Activated naive CD8-positive, alpha-beta T cell treated with anti-CD3 and anti-CD28 coated beads, Interleukin-2, amount 50 U/mL, for 24 hours (primary cell): ENCODE results near the gene UBA3.

Experiments used
- ATAC-seq: fragments of 150-1000 bp; cut with Tn5 transposase; one replicate; pipeline ENCODE4 v1.10.0; 2021
- DNase-seq: peaks from one replicate; pipeline ENCODE4 v3.0.0; 2021
- H3K27ac Mint-ChIP-seq: one replicate; pipeline ENCODE4 v1.8.0; 2021; ENCODE audit warnings: mild to moderate bottlenecking, mixed read lengths
- H3K27me3 Mint-ChIP-seq: one replicate; pipeline ENCODE4 v1.8.0; 2021; ENCODE audit warnings: mixed read lengths
- H3K36me3 Mint-ChIP-seq: one replicate; pipeline ENCODE4 v1.8.0; 2021; ENCODE audit warnings: low read depth, mixed read lengths
- H3K4me1 Mint-ChIP-seq: one replicate; pipeline ENCODE4 v1.8.0; 2021; ENCODE audit warnings: mixed read lengths
- H3K4me3 Mint-ChIP-seq: one replicate; pipeline ENCODE4 v1.8.0; 2021; ENCODE audit warnings: mild to moderate bottlenecking, moderate library complexity, mixed read lengths
- H3K9me3 Mint-ChIP-seq: one replicate; pipeline ENCODE4 v1.8.0; 2021; ENCODE audit warnings: mixed read lengths

Gene UBA3

DNA sequence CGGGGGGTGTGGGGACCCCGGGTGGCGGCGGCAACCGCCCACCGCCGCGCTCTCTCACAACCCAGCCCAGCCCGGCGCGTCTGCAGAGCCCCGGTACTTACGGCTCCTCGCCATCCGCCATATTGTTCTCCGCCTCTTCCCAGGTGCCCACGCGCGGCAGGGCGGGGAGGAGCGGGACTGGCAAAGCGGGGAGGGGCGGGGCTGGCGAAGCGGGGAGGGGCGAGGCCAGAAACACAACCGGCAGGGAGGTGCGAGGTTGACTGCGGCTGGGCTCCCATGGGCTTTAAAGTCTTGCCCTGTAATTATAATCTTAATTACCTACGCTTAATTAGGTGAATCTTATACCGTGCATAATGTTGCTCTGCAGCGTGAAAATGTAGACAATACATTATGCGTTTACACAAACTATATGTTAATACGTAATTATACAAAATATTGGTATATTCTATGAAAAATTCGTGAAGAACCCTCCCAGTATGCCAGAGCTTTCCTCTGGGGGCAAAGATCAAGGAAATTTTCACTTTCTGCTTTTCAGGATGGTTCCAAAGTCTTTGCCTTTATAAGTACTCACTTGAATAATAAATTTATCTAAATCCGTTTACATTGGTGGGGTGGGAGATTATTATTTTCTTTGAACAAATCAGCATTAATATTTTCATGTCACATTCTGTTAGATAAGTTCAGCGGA is at the start of gene UBA3:
UBA3 (minus strand) TSS at position 133 of the 688 bp plus-strand sequence; CDS start at position 121, 12 bp downstream.
- no peaks in the 10 kb centered on the region for H3K27me3 Mint-ChIP-seq
- H3K36me3 Mint-ChIP-seq: peaks cover 19% of the 10 kb centered on the region

DNA sequence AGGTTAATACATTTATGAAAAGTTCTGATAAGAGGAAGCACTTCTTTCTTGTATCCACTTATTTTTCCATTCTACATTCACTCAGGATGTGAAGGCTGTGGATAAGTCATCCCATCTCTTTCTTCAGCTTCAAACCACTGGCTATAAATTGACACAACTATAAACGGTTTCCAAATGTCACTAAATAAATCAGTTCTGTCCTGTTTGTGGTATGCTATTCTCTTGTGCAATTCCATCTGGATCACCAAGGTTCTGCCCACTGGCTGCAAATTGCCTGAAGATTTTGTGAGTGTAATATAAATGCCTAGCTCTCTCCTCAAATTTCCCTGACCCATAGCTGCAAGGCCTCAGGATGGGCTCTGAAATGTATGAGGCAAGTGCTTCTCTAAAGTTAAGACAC is 49.4 kb upstream of the UBA3 start:
- Mint-ChIP-seq H3K4me3 (no peak overlapping the region), H3K36me3 (no peaks in the 10 kb centered on the region), H3K27me3 (no peaks in the 10 kb centered on the region), H3K4me1 (no peaks in the 10 kb centered on the region), H3K9me3 (no peaks in the 10 kb centered on the region), H3K27ac (no peak overlapping the region)
- no peak for ATAC-seq
- DNase-seq: no peak

More for the DNA sequence above, at the start of gene UBA3:
- peak within 1 kb of the TSS; percentile 99 for H3K27ac Mint-ChIP-seq
- ATAC-seq: peak; percentile 46
- peaks cover 72% of the 10 kb centered on the region for H3K4me1 Mint-ChIP-seq
- DNase-seq: peak; percentile 93
- no peaks in the 10 kb centered on the region for H3K9me3 Mint-ChIP-seq
- H3K4me3 Mint-ChIP-seq: peak within 1 kb of the TSS; percentile 93

DNA sequence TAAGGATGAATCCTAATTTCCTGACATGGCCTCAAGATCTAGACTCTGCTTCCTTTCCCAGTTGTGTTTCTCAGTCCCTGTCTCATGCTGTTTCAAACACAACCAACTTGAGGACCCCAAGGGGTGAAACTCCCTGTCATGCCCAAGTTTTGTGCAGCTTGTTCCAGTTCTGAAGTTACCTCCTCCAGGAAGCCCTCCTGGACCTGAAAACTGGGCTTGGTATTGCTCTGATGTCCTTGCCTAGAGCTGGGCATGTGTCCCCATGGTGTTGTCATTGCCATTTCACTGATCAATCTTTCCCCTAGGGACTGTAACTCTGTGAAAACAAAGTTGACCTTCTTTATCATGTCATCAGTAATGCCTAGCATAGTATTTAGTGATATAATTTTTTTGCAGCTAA is 48.3 kb upstream of the UBA3 start:
- no peak overlapping the region for H3K4me3 Mint-ChIP-seq
- H3K27me3 Mint-ChIP-seq: no peaks in the 10 kb centered on the region
- DNase-seq: no peak
- H3K36me3 Mint-ChIP-seq: no peaks in the 10 kb centered on the region
- no peaks in the 10 kb centered on the region for H3K9me3 Mint-ChIP-seq
- no peak for ATAC-seq
- H3K27ac Mint-ChIP-seq: no peak overlapping the region
- no peaks in the 10 kb centered on the region for H3K4me1 Mint-ChIP-seq

DNA sequence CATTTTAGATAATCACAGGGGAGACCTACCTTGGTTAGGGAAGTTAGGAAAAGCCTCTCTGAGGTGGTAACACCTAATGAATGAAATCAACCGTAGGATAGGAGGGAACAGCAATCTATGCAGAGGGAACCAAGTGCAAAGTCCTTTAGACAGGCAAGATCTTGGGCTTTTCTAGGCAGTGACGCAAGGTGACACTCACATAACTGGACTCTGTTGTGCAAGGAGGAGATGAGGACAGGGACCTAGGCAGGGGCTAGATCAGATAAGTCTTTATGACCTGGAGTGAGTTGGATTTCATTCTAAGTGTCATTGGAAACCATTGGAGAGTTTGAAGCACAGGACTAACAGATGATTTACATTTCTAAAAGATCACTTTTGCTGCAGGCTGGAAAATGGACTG is 46.8 kb upstream of the UBA3 start:
- H3K36me3 Mint-ChIP-seq: no peaks in the 10 kb centered on the region
- no peak overlapping the region for H3K27ac Mint-ChIP-seq
- ATAC-seq: no peak

DNA sequence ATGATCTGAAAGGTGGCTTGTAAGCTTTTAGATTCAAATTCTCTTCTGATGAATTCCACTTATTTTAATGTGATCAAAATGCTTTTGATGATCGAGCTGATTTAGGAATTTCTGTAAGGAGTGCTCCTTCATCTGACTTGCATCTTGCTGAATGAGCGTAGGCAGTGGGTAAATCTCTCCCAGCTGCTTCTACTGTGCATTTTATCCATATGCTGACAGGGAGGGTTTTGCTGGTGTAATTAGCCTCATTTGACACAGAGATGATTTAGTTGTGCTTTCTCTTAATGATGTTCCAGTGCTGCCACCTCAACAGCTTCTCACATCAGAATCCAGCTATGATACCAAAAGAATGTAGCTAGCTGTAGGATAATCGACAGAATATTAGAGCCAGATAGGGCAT is 46.1 kb upstream of the UBA3 start:
- ATAC-seq (no peak), DNase-seq (no peak)
- no peak overlapping the region for H3K27ac Mint-ChIP-seq

More for the DNA sequence above, 46.8 kb upstream of the UBA3 start:
- no peak for DNase-seq
- no peak overlapping the region for H3K4me3 Mint-ChIP-seq
- H3K4me1 Mint-ChIP-seq: no peaks in the 10 kb centered on the region
- no peaks in the 10 kb centered on the region for H3K27me3 Mint-ChIP-seq
- H3K9me3 Mint-ChIP-seq: no peaks in the 10 kb centered on the region

DNA sequence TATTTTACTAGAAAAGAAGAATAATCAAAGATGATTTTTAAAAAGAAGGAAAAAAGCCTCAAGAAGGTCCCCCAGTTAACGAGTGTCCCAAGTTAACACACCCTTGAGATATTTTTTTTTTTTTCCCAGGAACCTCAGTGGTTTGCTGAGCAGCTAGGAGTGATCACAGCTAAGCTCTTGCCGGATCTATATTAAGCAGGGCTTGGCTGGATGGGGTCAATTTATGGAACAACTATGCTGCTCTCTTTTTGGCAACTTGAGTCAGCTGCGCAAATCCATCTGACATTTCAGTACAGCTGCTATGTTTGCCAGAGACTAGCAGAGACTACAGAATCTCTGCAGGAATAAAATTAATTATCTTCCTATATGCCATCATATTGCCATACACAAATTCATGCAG is 42.2 kb upstream of the UBA3 start, which contains the start of gene LMOD3:
LMOD3 (minus strand) TSS at position 193 of the 400 bp plus-strand sequence. CDS start 209 bp downstream, outside the sequence.
- H3K27ac Mint-ChIP-seq: no peak within 1 kb of the TSS
- ATAC-seq (no peak), DNase-seq (no peak)
- H3K4me1 Mint-ChIP-seq: peaks cover 2% of the 10 kb centered on the region
- H3K4me3 Mint-ChIP-seq: no peak within 1 kb of the TSS
- no peaks in the 10 kb centered on the region for H3K27me3 Mint-ChIP-seq
- no peaks in the 10 kb centered on the region for H3K9me3 Mint-ChIP-seq
- H3K36me3 Mint-ChIP-seq: no peaks in the 10 kb centered on the region

More for the DNA sequence above, 46.1 kb upstream of the UBA3 start:
- Mint-ChIP-seq H3K4me3 (no peak overlapping the region), H3K36me3 (no peaks in the 10 kb centered on the region), H3K4me1 (no peaks in the 10 kb centered on the region), H3K27me3 (no peaks in the 10 kb centered on the region), H3K9me3 (no peaks in the 10 kb centered on the region)

DNA sequence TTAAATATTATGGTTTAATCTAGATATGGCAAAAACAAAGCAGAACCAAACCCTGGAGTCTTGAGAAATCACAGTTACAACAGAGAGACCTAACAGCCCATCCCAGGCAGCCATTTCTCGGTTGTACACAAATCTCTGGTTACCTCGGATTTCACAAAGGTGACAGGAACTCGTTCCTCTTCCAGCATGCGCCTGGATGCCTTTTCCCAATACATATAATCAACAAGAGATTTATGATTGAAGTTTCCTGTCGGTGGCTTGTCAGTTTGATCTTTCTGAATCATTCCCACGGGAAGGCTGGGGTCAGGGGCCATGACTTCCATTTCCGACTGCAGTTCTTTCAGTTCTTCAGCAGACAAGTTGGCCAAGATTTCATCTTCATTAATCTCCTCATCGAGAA is 41.8 kb upstream of the UBA3 start:
- Mint-ChIP-seq H3K36me3 (no peaks in the 10 kb centered on the region), H3K4me1 (peaks cover 2% of the 10 kb centered on the region), H3K9me3 (no peaks in the 10 kb centered on the region), H3K27me3 (no peaks in the 10 kb centered on the region), H3K27ac (no peak overlapping the region), H3K4me3 (no peak overlapping the region)
- DNase-seq: no peak
- no peak for ATAC-seq

DNA sequence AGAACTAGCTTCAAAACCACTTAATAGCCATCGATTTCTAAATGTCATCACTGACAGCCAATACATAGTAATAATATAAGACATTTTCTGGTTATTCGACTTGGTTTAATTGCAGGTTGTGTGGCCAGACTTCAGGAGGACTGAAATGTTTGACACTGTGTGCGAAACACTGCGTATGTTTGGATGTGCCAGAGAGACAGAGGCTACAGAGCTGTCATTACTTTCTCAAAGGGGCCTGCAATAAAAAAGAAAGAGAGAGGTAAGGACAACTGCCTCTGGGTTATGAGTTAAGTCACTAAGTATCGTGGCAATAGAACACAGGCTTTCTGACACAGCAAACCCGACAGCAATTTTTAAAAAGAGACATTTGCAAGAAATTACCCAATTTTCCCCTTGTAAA is 41.3 kb upstream of the UBA3 start:
- Mint-ChIP-seq H3K4me3 (no peak overlapping the region), H3K4me1 (peaks cover 2% of the 10 kb centered on the region), H3K27ac (no peak overlapping the region), H3K9me3 (no peaks in the 10 kb centered on the region), H3K36me3 (no peaks in the 10 kb centered on the region), H3K27me3 (no peaks in the 10 kb centered on the region)
- DNase-seq (no peak), ATAC-seq (no peak)

DNA sequence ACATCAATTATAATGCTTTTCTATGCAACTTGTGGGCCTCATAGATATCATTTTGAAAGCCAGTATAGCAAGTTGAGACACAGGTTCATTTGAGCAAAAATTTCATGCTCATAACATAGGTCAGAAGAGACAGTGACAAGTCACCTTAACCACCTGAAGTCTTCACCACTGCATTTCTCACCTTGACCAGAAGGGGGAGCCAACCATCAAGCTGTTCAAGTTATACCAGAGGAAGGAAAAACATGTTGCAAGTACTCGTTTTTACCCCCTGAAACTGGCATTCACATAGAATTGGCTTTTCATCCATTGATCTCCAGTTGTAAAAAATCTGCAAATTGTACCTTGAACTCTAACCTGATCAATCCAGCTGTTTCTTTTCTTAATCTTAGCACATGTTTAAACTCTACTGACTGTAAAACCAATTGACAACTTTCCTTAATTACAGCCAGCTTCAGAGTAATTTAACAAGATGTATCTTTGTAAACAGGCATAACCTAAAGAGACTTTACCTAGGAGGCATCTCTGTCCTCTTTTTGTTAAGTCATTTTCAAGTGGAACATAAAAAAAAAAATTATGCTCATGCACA is 40.8 kb upstream of the UBA3 start:
- peak; percentile 81 for DNase-seq
- H3K27ac Mint-ChIP-seq: no peak overlapping the region
- no peaks in the 10 kb centered on the region for H3K27me3 Mint-ChIP-seq
- peak; percentile 84 for ATAC-seq
- no peaks in the 10 kb centered on the region for H3K9me3 Mint-ChIP-seq
- H3K4me3 Mint-ChIP-seq: no peak overlapping the region
- H3K36me3 Mint-ChIP-seq: no peaks in the 10 kb centered on the region
- H3K4me1 Mint-ChIP-seq: peaks cover 2% of the 10 kb centered on the region

DNA sequence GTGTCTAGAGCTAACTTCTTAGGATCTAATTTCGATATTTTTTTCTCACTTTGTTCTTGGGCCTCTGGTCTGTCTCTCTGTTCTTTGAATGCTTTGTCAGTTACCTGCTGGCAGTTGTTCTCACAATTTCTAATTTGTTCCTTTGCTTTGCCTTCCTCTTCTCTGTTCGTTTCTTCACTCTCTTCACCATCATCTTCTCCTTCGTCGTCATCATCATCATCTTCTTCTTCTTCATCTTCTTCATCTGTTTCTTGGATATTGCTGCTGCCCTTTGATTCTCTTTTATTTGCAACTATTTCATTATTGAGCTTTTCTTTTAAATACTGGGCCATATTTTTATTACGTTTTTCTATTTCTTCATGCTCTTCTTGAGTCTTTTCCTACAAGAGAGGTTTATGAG is 39.5 kb upstream of the UBA3 start:
- H3K27ac Mint-ChIP-seq: no peak overlapping the region
- H3K27me3 Mint-ChIP-seq: no peaks in the 10 kb centered on the region
- DNase-seq (no peak), ATAC-seq (no peak)
- H3K4me1 Mint-ChIP-seq: peaks cover 4% of the 10 kb centered on the region
- no peaks in the 10 kb centered on the region for H3K36me3 Mint-ChIP-seq
- no peaks in the 10 kb centered on the region for H3K9me3 Mint-ChIP-seq
- H3K4me3 Mint-ChIP-seq: no peak overlapping the region

DNA sequence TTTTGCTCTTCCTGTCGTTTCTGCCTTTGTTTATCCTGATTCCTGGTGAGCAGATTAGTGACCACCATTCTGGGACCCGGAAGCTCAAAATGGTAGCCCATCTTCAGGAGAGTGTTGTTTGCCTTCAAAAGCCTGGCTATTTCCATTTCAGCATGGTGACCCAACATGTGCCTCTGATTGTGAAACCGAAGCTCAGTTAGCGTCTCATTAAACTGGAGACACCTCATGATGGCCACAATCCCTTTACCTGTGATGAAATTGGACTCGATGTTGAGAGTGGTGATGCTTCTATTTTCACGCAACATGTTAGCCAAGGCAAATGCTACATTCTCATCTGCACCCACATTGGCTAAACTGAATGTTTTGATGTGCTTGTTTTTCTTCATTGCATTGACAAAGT is 39.0 kb upstream of the UBA3 start:
- DNase-seq (no peak), ATAC-seq (no peak)
- H3K27ac Mint-ChIP-seq: no peak overlapping the region
- no peaks in the 10 kb centered on the region for H3K9me3 Mint-ChIP-seq
- H3K27me3 Mint-ChIP-seq: no peaks in the 10 kb centered on the region
- H3K4me1 Mint-ChIP-seq: peaks cover 7% of the 10 kb centered on the region
- no peaks in the 10 kb centered on the region for H3K36me3 Mint-ChIP-seq
- no peak overlapping the region for H3K4me3 Mint-ChIP-seq

DNA sequence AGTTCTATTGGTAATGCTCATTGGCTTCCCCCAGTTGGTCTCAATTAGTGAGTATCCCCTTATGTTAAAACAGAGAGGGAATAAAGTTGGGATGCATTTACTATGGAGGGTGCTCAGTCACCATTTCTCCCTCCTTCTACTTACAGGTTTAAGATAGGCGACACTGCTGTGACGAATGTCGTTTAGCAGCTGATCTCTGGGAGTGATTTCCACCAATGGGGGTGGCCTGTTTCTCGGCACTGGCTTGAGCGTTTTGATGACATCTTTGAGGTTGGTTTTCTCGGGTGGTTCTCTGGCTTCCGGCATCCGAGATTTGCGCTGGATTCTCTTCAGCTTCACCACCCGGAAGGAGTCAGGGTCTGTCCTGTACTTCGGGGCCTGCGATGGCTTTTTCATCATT is 38.4 kb upstream of the UBA3 start:
- no peak for DNase-seq
- Mint-ChIP-seq H3K27ac (no peak overlapping the region), H3K4me1 (peaks cover 12% of the 10 kb centered on the region)

DNA sequence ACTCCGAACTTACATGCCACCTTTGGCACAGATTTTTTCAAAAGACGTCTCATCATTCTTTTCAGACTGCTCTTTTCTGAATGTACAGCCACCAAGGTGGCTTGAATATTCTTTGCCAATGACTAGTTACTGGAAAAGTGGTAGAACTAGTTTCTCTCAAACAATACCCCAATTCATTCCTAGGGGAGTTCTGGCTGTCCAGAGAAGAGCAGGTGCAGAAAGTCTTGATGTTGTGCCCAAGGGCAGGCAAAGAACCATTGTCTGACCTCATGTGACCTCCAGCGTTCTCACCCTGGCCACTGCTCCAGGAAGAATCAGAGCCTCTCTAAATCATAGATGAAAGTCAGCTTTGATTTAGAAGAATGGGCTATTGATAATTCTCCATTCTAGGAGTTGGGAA is 36.7 kb upstream of the UBA3 start:
- ATAC-seq: no peak

More for the DNA sequence above, 38.4 kb upstream of the UBA3 start:
- no peak overlapping the region for H3K4me3 Mint-ChIP-seq
- H3K27me3 Mint-ChIP-seq: no peaks in the 10 kb centered on the region
- no peak for ATAC-seq
- no peaks in the 10 kb centered on the region for H3K36me3 Mint-ChIP-seq
- H3K9me3 Mint-ChIP-seq: no peaks in the 10 kb centered on the region

DNA sequence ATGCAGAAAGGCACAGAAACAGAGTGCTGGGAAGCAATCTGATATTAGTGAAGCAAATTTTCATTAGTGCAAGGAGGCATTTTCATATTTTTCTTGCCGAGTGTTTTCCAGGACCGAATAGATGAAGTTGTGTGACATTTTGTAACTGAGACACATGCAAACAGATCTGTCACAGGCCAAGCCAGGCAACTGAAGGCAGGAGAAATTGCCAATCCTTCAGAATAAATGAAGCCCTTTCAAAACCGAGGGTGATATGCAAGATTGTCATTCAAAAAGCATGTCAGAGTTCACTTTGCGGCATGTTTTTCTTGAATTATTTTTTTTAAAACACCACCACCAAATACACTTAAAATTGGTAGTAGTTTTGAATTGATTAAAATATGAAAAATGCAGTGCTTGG is 36.0 kb upstream of the UBA3 start:
- Mint-ChIP-seq H3K27ac (no peak overlapping the region), H3K9me3 (no peaks in the 10 kb centered on the region), H3K27me3 (no peaks in the 10 kb centered on the region), H3K4me1 (peaks cover 25% of the 10 kb centered on the region), H3K36me3 (no peaks in the 10 kb centered on the region), H3K4me3 (no peak overlapping the region)
- DNase-seq (no peak), ATAC-seq (no peak)

More for the DNA sequence above, 36.7 kb upstream of the UBA3 start:
- no peak for DNase-seq
- peaks cover 25% of the 10 kb centered on the region for H3K4me1 Mint-ChIP-seq
- no peaks in the 10 kb centered on the region for H3K27me3 Mint-ChIP-seq
- H3K4me3 Mint-ChIP-seq: no peak overlapping the region
- H3K27ac Mint-ChIP-seq: no peak overlapping the region
- H3K9me3 Mint-ChIP-seq: no peaks in the 10 kb centered on the region
- H3K36me3 Mint-ChIP-seq: no peaks in the 10 kb centered on the region

DNA sequence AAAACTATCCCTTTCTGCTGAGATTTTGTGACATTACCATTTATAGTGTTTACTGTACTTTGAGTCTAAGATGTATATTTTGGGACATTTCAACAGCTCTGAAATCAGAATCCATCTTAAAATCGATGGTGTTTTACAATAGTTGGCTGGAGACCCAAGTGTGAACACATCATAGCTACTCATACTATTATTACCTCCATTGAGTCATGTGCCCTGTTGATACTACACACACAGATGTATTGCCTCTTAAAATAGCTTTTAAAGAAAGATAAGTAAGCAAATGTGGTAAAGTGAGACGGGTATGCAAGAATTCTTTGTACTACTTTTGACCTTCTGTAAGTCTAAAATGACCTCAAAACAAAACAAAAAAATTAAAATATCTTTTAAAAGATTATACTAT is 35.6 kb upstream of the UBA3 start:
- ATAC-seq (no peak), DNase-seq (no peak)
- Mint-ChIP-seq H3K4me1 (peaks cover 24% of the 10 kb centered on the region), H3K9me3 (no peaks in the 10 kb centered on the region), H3K4me3 (no peak overlapping the region), H3K27ac (no peak overlapping the region), H3K27me3 (no peaks in the 10 kb centered on the region), H3K36me3 (no peaks in the 10 kb centered on the region)
